KOPT-K1 (cell line): ENCODE results near the gene RPL35.

Experiments
- H3K27ac ChIP-seq: fragments of 200-600 bp; sonication (generic); 2 replicates; pipeline ENCODE4 v1.5.1; 2016; ENCODE audit warnings: antibody characterized with exemption, mild to moderate bottlenecking, low read depth, low read length; ENCODE audit not compliant: poor library complexity, severe bottlenecking
- H3K36me3 ChIP-seq: fragments of 200-600 bp; sonication (generic); 2 replicates; pipeline ENCODE4 v1.5.1; 2017; ENCODE audit warnings: antibody characterized with exemption, mild to moderate bottlenecking, low read length, moderate library complexity; ENCODE audit not compliant: insufficient read depth
- H3K9me3 ChIP-seq: fragments of 200-600 bp; sonication (generic); 2 replicates; pipeline ENCODE4 v1.5.1; 2017; ENCODE audit warnings: antibody characterized with exemption, low read length, mild to moderate bottlenecking; ENCODE audit not compliant: insufficient read depth, poor library complexity, severe bottlenecking

Gene RPL35

DNA sequence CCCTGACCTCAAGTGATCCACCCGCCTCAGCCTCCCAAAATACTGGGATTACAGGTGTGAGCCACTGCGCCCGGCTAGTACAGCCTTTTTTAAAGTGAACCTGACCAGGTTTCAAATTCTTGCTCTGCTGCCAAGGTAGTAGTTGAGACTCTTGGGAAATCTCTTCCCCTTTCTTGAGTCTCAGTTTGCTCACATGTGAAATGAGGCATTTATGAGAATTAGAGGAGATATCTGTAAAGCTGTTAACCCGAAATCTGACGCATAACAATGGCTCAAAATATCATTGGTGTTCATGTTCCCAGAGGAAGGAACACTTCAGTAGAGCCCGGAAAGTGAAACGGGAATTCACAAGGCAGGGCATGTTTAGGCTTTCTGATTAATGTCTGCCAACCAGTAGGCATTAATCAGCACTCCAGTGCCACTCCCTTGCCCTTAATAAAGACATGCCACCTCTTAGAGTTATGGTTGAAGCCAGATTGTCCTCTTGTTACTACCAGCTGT lies 1.7 kb upstream of the RPL35 start:
- Histone ChIP-seq H3K9me3 (no peaks in the 10 kb centered on the region), H3K36me3 (peaks cover 29% of the 10 kb centered on the region), H3K27ac (no peak overlapping the region)

GRCh38 chr9:124860582-124861341 lies 995 bp downstream of the RPL35 start:
- peaks cover 54% of the 10 kb centered on the region for H3K36me3 ChIP-seq

GRCh38 chr9:124859803-124860581 lies 1.8 kb downstream of the RPL35 start:
- peak overlapping the region; percentile 90 for H3K27ac ChIP-seq

More at GRCh38 chr9:124860582-124861341, 995 bp downstream of the RPL35 start:
- Histone ChIP-seq H3K27ac (peak overlapping the region; percentile 90), H3K9me3 (no peaks in the 10 kb centered on the region)

DNA sequence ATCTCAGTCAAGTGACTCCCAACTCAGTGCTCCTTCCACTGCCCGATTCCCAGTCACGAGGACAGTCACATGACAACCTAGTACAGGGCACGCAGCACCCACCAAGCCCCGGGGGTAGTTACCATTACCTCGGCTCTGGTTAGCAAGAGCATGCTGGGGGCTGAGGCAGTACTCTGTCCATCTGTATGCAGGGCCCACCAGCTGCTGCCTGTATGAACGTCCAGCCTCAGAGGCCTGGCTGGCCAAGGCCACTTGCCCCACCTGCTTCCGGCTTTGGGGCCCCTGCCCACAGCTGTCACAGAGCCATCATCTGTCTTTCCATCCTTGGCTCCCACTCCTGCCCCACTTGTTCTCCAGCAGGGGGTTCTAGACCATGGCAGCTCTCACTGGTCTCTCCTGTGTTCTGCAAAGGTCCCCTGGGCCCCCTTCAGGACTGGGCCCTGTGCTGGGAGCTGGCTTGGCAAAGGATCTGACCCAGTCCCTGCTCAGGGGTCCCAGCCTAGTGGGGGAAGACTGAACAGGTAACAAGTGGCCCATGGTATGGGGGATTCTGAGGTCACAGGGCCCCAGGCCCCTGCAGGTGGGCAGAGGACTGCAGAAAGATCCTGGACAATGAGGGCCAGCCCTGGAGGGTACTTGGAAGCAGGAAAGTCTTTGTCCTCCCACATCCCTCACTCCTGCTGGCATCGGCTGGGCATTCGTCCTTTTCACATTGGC lies 3.3 kb downstream of the RPL35 start:
- H3K27ac ChIP-seq: no peak overlapping the region
- no peaks in the 10 kb centered on the region for H3K9me3 ChIP-seq
- peaks cover 54% of the 10 kb centered on the region for H3K36me3 ChIP-seq

More at GRCh38 chr9:124859803-124860581, 1.8 kb downstream of the RPL35 start:
- Histone ChIP-seq H3K36me3 (peaks cover 54% of the 10 kb centered on the region), H3K9me3 (no peaks in the 10 kb centered on the region)

- Histone ChIP-seq H3K9me3 (no peaks in the 10 kb centered on the region), H3K27ac (no peak overlapping the region), H3K36me3 (peaks cover 54% of the 10 kb centered on the region)
Measured at GRCh38 chr9:124857533-124858162, 4.1 kb downstream of the RPL35 start.

DNA sequence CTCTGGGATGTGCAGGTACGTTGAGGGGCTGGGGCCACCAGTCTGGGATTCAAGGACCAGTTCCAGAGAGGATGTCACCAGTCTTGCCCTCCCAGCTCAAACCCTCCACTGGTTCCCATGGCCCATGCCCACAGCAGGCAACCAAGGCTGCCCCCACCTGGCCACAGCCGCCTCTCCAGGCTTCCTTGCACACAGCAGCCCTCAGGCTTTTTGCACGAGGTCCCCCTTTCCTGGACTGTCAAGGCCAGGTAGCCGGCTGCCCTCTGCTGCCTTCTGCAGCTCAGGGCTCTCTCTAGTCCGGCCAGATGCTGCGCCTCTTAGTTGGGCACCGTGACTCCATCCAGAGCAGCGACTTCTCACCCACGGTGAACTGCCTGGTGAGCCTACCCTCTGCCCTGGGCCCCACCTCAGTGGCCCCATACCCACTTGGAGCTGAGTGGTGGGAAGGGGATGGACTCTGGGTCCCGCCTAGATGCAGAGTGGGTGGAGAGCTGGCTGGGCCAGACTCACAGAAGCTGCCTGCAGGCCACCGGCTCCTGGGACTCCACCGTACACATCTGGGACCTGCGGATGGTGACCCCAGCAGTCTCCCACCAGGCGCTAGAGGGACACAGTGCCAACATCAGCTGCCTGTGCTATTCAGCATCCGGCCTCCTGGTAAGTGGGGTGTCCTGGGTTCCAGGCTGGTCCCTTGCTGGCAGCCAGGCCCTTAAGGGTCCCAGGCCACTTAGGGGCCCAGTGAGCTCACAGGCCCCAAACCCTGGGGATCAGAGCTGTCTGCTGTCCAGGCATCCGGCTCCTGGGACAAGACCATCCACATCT lies 5.6 kb downstream of the RPL35 start:
- Histone ChIP-seq H3K27ac (no peak overlapping the region), H3K36me3 (peaks cover 52% of the 10 kb centered on the region), H3K9me3 (no peaks in the 10 kb centered on the region)

GRCh38 chr9:124855566-124855943 lies 6.2 kb downstream of the RPL35 start:
- H3K36me3 ChIP-seq: peaks cover 46% of the 10 kb centered on the region
- H3K9me3 ChIP-seq: no peaks in the 10 kb centered on the region
- H3K27ac ChIP-seq: no peak overlapping the region

GRCh38 chr9:124854822-124855221 lies 6.9 kb downstream of the RPL35 start:
- Histone ChIP-seq H3K9me3 (no peaks in the 10 kb centered on the region), H3K27ac (no peak overlapping the region), H3K36me3 (peaks cover 39% of the 10 kb centered on the region)

DNA sequence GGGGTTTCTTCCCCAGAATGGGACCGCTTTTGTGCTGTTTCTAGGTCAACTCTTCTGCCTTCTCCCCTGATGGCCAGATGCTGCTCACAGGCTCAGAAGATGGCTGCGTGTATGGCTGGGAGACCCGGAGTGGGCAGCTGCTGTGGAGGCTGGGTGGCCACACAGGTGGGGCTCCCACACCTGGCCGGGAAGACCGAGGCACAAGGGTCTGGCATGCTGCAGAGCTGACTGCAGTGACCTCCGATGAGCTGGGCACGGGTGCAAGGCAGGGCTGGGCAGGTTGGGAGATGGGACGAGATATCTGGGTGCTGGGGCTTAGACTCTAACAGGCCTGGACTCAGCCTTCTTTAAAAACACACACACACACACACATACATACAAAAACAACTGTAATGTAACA lies 7.6 kb downstream of the RPL35 start:
- Histone ChIP-seq H3K36me3 (peaks cover 32% of the 10 kb centered on the region), H3K9me3 (no peaks in the 10 kb centered on the region), H3K27ac (no peak overlapping the region)

GRCh38 chr9:124853605-124854143 lies 8.1 kb downstream of the RPL35 start:
- no peak overlapping the region for H3K27ac ChIP-seq
- H3K36me3 ChIP-seq: peaks cover 28% of the 10 kb centered on the region
- no peaks in the 10 kb centered on the region for H3K9me3 ChIP-seq

DNA sequence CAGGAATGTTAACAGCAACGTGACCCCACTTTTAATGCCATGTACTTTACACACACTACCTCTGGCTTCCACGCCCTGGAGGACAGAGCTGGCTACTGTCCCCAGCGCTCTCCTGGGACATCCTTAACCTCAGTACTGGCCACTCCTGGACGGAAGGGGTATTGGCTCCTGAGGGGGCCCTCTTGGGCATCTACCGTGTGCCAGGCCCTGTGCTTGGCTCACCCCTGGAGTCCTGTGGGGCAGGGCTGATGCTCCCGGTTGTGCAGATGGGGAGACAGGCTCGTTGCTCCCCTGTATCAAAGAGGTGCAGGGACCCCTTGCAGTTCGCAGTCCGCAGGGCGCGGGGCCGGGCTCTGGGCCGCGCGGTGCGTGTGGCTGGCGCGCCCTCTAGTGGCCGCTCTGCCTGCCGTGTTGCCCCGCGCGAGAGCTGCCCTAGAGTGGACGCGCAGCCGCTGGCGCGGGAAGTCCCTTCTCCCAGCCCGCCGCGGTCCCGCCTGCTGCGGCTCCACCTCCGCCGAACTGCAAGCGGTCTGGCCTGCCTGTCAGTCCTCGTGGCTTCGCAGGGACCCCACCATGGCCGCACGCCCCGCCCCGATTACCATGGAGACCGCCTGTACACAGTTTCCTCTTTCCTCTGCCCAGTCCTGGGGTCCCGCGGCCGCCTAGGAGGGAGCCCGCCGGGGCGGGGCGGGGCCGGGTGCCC lies 8.8 kb downstream of the RPL35 start, which contains the start of gene WDR38:
Gene WDR38 (plus strand): TSS at position 632 of the 703 bp plus-strand sequence. CDS start 72 bp downstream, outside the sequence.
- Histone ChIP-seq H3K9me3 (no peaks in the 10 kb centered on the region), H3K27ac (no peak within 1 kb of the TSS), H3K36me3 (peaks cover 21% of the 10 kb centered on the region)

GRCh38 chr9:124852121-124852828 lies 9.5 kb downstream of the RPL35 start:
- Histone ChIP-seq H3K36me3 (peaks cover 14% of the 10 kb centered on the region), H3K27ac (no peak overlapping the region), H3K9me3 (no peaks in the 10 kb centered on the region)

DNA sequence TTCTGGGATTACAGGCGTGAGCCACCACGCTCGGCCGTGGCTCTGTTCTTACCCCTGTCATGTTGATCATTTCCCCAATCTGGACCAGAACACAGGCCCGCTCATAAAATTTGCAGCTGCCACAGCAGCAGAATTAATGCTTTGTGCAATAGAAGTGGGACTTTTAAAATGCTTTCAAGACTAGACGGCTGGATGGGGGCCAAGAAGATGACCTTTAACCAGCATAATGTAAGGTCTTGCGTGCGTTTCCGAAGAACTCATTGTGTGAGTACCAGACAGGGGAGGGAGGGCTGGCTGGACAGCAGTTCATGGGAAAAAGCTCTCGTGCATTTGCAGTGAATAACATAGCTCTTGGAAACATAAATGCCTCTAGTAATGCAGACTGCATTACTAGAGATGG lies 12.0 kb downstream of the RPL35 start:
- H3K27ac ChIP-seq: no peak overlapping the region
- no peaks in the 10 kb centered on the region for H3K9me3 ChIP-seq
- no peaks in the 10 kb centered on the region for H3K36me3 ChIP-seq
